Esophagus muscularis mucosa (tissue), 3 donors: Measurements from ENCODE around the gene LDLRAD1.

ENCODE experiments used
- POLR2A ChIP-seq: fragments of 450-650 bp; IDR thresholded peaks from one replicate; pipeline ENCODE4 v1.6.1; 2017; ENCODE audit warnings: antibody characterized with exemption, moderate library complexity, mild to moderate bottlenecking, low read depth
- TF ChIP-seq, protein P1 (sequence below), 3 experiments: fragments of 200-600 bp in 2 of 3; fragments of 450-650 bp in 1 of 3; sonication (generic) in 2 of 3; IDR thresholded peaks; one replicate each; pipeline ENCODE4 v1.5.1; 2017 to 2019; ENCODE audit warnings: antibody characterized with exemption in 3 of 3, mild to moderate bottlenecking in 2 of 3, moderate library complexity in 1 of 3

DNA sequence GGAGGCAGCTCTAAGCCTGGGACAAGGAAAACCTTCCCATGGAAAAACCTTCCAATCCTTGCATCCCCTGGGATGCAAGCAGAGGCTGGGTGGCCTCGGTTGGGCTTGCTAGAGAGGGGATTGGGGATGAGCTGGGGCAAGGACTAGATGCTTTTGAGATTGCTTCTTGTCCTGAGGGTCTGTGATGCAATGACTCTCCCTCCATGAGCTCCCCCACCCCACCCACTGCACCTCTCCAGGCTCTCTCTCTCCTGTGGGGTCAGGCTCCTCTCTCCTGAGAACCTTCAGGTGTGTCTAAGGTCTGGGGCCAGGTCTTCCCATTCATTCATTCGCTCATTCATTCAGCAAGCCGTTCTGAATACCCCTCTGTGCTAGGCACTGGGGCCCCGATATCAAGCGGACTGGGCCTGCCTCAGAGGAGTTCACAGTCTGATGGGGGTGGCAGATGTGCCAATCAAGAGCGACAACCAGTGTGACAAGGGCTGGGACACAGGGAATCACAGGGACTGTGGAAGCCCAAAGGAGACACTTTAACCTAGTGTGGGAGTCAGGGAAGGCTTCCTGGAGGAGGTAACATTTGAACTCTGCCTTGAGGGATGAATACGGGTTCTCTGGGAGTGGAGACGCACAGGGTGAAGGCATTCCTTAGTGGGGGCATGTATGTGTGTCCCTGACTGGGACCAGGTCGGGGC, 6.5 kb downstream of the LDLRAD1 start:
- TF ChIP-seq, protein P1, sequence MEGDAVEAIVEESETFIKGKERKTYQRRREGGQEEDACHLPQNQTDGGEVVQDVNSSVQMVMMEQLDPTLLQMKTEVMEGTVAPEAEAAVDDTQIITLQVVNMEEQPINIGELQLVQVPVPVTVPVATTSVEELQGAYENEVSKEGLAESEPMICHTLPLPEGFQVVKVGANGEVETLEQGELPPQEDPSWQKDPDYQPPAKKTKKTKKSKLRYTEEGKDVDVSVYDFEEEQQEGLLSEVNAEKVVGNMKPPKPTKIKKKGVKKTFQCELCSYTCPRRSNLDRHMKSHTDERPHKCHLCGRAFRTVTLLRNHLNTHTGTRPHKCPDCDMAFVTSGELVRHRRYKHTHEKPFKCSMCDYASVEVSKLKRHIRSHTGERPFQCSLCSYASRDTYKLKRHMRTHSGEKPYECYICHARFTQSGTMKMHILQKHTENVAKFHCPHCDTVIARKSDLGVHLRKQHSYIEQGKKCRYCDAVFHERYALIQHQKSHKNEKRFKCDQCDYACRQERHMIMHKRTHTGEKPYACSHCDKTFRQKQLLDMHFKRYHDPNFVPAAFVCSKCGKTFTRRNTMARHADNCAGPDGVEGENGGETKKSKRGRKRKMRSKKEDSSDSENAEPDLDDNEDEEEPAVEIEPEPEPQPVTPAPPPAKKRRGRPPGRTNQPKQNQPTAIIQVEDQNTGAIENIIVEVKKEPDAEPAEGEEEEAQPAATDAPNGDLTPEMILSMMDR (IDR thresholded peaks at IDR 0.05) = no peak
- TF ChIP-seq POLR2A = no peak
